WI38 (cell line): ENCODE measurements around the gene ANAPC15.
A peak's percentile ranks its signal among the peaks of the same experiment; 100 is the strongest.

Source experiments
- H3K4me3 ChIP-seq: 2 replicates; pipeline ENCODE4 v1.5.1; 2011; ENCODE audit warnings: low read depth, mild to moderate bottlenecking, control low read depth, low read length
- CTCF ChIP-seq: IDR thresholded peaks from 2 replicates; pipeline ENCODE4 v1.5.1; 2012; ENCODE audit warnings: low read depth, mild to moderate bottlenecking, control low read depth, low read length

The ANAPC15 gene

GRCh38 chr11:72102162-72102561 is 10.3 kb downstream of the ANAPC15 start:
- H3K4me3 ChIP-seq = peak overlapping the region; percentile 94
- no peak for TF ChIP-seq CTCF

GRCh38 chr11:72100462-72100861 is 12.0 kb downstream of the ANAPC15 start:
- TF ChIP-seq CTCF = no peak
- H3K4me3 ChIP-seq = no peak overlapping the region

- TF ChIP-seq CTCF = no peak
- no peak overlapping the region for H3K4me3 ChIP-seq
These were observed 12.5 kb downstream of the ANAPC15 start for GRCh38 chr11:72100009-72100408.

GRCh38 chr11:72098741-72099140 is 13.8 kb downstream of the ANAPC15 start:
- H3K4me3 ChIP-seq = no peak overlapping the region
- TF ChIP-seq CTCF = no peak

GRCh38 chr11:72091292-72091691 is 21.2 kb downstream of the ANAPC15 start:
- TF ChIP-seq CTCF = peak; percentile 89
- H3K4me3 ChIP-seq = no peak overlapping the region

GRCh38 chr11:72088076-72088808 is 24.3 kb downstream of the ANAPC15 start:
- TF ChIP-seq CTCF = no peak
- no peak overlapping the region for H3K4me3 ChIP-seq

GRCh38 chr11:72085621-72086351 is 26.7 kb downstream of the ANAPC15 start:
- TF ChIP-seq CTCF = no peak
- no peak overlapping the region for H3K4me3 ChIP-seq
